Right renal cortex interstitium (tissue), 3 donors: ENCODE data around the gene TMEM132C. TPM values are rescaled to one million over a fixed set of nuclear protein-coding genes. Genes with fewer than 3 reads are reported as not detected.
"Not testable (repeated sequence)": the region's sequence is repeated elsewhere in the genome, so short reads cannot be mapped to it uniquely, and the experiment has no call there.

Source experiments
- DNase-seq, 3 donors: peaks; one replicate each; pipeline ENCODE4 v3.0.0-alpha.2; 2013; ENCODE audit warnings: low read depth in 3 of 3, low spot score in 2 of 3
- polyA plus RNA-seq, 3 donors: library from polyadenylated mRNA; unstranded; fragments of 120-200 nt; gene quantifications; one replicate each; pipeline ENCODE4 v1.2.1, GENCODE V29; 2013; ENCODE audit not compliant: insufficient read length in 3 of 3

Gene TMEM132C
- polyA plus RNA-seq, 3 donors = 1.8 to 3.1 (median 3.0) TPM

DNA sequence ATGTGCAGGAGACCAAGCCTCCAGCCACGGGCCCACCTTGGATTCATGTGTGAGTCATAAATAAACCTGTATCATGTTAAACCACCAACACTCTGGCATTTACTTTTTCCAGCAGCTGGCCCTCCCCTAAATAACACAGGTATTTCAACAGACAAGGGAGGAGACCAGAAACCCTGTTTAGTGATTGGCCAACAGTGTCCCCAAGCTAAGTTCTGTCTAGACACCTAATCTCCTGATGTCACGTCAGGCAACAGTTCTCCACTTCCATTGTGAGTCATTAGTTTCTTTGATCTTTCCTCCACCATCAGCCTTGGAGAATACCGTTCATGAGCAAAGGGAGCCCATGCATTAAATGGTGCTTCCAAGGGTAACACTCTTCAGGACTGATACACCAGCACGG is 196.9 kb downstream of the TMEM132C start:
- no peak for DNase-seq

DNA sequence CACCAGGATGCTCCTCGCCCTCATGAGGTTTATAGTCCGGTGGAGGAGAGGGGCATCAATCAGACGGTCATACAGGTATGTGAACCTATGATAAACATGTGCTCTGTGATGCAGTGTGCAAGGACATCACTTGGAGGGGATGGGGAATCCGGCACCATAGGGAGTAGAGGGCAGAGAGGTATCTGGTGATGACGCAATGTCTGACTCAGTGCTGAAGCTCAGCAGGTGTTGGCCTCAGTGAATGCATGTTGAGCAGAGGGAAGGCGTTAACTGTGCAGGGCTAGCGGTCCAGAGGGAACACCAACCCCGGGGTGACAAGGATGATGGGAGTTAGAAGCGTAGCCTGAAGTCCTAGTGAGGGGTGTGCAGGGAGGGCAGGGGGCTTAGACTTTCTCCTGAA is 200.9 kb downstream of the TMEM132C start:
- DNase-seq = no peak

DNA sequence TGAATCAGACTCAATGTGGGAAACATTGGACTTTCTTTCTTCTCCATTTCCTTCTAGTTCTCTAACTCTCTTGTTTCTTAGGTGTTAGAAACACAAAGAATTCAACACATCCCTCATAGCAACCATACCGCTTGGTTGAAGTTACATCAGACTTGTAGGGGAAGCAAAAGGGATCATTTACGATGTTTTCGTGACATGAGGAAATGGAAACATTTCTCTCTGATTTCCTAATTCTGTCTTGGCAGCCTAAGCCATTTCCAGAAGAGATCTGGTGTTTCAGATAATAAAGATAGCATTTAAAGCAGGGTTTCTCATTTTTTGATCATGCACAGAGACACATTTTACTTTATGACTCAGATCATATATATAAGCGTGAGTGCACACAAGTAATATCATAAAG is 202.0 kb downstream of the TMEM132C start:
- no peak for DNase-seq

DNA sequence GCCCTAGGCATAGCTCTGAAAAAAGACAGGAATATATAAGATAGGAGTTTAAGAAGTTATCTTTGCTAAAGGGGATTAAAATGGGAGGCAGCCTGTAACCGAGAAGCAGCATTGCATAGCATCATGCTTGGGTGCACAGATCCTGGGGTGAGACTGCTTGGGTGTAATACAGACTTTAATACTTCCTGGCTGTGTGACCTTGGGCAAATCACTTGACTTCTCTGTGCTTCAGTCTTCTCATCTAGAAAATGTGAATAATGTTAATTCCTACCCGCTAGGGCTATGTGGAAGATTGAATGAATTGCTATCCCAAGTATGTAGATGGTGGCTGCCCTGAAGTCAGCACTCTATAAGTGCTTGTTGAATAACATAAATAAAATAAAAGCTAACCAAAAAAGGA is 204.5 kb downstream of the TMEM132C start:
- DNase-seq = no peak

DNA sequence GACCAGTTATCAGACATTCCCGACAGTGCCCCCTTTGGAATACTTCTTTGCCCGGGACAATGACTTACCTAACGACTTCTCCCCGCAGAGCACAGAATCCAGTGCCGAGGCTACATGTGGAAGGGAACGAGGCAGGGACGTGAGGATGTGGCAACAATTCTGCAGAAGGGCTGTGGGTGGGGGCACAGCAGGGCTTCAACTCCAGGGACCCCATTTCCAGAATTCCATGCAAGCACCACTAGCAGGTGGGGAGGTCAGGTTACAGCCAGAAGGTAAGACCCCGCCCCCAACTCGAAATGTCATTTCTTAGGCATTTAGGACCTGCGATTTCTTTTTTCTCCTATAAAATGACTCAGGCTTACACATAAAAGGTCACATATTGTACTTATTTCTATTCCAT is 207.9 kb downstream of the TMEM132C start:
- no peak for DNase-seq

DNA sequence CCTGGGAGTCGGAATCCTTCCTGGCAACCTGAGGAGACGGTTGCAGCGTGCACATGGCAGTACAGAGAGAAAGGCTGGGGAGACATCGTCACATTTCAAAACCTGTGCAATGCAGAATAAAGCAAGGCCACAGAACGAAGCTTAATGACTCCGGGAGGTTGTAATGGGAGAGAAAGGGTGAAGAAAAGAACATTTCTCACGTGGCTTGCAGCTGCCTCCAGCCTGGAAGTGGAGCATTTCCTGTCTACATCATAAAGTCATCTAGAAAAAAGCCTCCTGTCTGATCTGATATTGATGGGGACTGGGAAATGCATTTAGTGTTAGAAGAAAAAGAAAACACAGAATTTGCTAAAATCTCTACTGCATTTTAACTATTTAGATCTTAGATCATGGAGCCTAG is 209.3 kb downstream of the TMEM132C start:
- DNase-seq = no peak

DNA sequence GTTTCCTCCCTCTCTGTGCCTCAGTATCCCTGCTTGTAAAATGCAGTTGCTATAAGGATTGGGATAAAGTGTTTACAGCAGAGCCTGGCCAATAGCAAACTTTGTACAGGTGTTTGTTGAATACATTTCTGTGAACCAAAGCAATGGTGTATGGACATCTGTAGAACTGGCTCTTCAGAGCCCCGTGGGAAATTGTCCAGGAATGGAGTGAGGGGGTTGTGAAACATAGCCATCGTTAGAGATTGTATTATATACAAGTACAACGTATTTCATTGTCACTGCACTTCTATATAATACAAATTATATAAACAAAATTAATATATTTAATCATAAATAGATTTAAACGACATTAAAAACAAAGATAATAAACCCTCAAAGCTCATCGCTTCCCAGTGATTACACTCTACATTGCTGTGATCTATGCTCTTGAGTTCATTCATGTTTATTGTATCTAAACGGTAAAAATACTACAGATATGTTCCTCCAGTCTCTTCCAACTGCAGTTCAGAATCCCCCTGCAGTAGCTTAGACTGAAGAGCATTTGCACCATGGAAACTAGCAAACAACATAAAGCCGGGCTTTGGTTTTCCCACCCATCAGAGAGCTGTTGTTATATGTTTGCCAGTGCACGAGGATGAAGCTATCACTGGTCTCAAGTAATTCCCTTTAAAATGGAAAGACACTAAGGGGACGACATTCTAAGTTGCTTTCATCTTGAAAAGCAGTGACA is 216.7 kb downstream of the TMEM132C start:
- no peak for DNase-seq

DNA sequence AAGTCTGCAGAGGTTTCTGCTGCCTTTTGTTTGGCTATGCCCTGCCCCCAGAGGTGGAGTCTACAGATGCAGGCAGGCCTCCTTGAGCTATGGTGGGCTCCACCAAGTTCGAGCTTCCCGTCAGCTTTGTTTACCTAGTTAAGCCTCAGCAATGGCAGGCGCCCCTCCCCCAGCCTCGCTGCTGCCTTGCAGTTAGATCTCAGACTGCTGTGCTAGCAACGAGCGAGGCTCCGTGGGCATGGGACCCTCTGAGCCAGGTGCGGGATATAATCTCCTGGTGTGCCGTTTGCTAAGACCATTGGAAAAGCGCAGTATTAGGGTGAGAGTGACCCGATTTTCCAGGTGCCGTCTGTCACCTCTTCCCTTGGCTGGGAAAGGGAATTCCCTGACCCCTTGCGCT is 230.4 kb downstream of the TMEM132C start:
- DNase-seq = not testable (repeated sequence)

DNA sequence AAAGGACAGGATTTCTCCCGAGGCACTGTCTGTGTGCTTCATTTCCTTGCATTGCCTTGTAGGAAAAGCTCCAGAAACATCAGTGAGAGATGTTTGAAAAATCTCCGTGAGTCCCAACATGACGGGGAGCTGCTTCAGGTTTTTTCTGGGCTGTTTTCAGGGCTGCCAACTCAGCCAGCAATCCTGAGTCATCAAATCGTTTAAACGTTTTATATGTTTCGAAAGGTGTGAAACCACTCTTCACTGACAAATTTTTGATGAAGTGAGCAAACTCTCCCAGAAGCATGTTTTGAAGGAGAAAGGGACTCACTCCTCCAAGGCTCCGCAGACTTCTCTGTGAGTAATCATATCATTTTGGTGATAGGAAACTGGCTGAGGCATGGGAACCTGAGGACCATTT is 240.5 kb downstream of the TMEM132C start:
- no peak for DNase-seq

DNA sequence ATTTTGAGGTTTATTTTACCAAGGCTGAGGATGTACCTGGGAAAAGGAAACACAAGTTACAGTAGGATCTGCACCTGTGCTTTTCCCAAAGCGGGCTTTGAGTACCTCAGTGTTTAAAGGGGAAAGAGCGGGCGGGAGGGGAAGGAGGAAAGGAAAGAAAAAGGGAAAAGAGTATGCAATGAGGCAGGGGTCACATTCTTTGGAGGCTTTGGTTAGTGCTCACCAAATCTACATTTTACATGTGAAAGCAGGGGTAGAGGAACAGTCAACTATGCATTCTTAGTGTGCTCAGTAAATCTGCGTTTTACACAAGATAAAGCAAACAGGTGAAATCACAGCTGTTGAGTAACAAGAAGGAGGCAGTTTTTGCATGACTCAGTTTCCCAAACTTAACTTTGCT is 242.2 kb downstream of the TMEM132C start:
- DNase-seq = no peak

DNA sequence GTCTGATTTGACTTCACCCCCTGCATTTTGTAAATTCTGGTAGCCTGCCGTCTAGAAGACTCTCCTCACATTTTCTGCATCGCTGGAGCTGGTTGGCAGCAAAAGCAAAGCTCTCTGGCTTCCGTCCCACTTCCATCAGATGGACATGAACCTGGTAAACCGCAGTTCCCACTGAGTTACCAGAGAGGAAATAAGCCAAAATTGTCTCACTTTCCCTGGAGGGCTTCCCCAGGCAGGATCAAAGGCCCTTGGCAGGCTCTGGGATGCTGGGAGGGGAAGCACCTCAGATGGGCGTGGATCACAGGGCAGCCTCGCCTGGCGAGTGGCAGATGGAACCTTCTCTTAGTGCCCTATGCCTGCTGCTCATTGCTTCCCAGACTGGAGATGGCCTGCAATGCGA is 243.5 kb downstream of the TMEM132C start:
- DNase-seq = no peak

DNA sequence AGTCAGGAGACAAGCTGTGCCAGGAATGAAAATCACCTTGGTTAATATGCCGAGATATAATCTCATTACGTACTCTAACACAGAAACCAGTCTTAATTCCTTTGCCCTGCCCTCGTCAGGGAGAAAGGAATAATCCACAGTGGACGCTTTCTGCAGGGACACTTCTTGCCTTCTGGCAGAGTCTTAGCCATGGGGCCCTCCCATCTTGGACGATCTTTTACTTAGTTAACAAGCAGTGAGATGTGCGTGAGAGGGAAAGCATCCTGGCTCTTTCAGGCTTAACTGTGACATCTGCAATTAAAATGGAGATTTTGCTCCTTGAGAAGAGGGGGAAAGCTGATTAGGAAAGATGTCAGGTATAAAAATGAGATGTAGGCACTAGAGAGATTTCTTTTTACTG is 246.4 kb downstream of the TMEM132C start:
- DNase-seq = no peak

DNA sequence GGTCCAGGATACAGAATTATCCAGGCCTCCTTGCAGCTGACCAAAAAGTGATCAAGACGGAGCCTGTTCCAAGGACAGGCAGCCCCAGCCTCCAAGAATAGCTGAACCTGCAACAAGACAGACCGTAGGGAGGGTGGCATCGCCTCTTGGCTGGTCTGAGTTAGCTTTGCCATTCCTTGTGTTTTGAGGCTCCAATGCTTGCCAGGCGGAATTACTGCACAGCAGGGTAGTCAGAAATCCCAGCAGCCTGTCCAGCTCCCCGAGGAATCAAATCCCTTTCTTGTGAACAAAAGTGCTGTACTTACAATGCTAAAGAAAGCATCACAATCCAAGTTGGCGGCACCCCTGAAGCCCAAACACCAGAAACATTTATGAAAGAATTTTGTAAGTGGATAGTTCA is 246.9 kb downstream of the TMEM132C start:
- DNase-seq = no peak

DNA sequence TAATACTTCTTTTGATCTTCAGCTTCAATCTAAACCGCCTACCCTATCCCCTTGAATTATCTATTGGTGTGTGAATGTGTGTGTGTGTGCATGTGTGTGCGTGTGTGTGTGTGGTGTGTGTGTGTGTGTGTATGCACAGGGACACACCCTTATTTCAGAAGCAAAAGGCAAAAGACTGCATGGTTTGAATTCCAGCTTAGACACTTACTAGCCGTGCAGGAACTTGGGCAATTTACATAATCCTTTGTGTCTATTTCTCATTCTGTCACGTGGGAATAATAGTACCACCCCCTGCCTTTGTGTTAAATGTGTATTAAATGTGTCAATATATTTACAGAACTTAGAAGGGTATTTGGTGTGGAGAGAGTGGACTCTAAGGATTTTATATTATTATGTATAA is 251.7 kb downstream of the TMEM132C start:
- no peak for DNase-seq

DNA sequence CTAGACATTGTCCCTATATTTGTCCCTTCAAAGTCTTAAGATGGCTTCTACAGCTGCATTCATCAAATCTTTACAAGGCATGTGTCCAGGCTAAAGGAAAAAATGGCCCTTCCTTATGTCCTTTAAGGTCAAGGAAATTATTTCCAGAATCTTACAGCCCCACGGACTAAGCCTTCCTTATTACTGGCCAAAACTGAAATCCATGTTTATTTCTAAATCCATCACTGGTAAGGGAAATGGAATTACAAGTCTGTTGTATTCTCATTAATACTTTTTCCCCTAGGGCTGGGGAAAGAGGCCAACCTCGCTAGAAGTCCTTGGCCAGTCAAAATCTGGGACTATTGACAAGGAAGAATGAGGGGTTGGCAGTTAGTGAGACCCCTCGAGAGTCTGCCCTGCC is 252.5 kb downstream of the TMEM132C start:
- no peak for DNase-seq

DNA sequence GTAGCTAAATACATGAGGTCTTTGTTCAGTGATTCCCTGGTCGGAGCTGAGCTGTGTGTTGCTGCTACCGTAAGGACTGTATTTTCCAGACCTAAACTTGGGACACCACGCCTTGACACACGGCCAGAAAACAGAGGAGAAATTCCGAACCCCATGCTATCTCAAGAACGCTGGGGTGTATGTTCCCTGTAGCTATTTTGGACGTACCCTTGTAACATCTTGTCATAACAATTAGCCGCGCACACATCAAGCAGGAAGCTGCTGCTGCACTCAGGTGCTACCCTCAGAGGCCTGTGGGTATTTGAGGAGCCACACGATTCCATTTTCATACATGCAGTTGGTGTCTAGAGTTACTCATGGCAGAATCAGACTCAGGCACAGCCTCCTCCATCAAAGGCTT is 255.0 kb downstream of the TMEM132C start:
- no peak for DNase-seq

DNA sequence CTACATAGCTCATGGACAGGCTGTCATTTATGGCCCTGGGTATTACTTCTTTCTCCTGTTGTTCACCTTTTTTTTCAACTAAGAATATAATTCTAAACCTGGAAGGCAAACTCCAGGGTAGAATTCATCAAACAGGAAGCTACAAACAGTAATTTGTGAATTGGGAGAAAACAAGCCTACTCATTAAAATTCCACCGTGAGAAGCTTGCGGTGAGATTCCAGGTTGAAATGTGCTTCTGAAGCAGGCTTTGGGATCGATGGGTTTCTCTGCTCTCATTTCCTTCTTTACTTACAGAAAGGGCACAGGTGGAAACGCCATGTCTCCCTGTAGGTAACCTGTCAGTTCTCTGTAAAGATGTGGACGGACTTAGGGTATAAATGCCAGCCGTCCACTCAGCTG is 257.5 kb downstream of the TMEM132C start:
- DNase-seq = no peak

DNA sequence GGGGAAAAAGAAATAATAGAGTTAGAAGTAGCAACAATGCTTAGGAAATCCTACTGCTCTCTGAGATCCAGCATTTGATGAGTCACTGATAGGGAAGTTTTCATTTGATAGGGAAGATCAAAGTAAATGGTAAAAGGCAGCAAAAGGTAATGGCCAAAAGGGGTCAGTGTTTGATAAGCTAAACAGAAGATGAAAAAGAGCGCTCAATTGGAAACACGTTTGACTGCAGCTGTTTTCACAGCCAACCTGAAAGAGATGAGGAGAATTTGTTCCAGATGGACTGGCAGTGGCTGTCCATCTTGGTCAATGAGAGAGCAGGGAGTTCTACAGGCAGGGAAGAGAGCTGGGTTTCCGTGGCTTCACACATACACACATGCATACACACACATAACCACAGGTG is 264.2 kb downstream of the TMEM132C start:
- DNase-seq = no peak

DNA sequence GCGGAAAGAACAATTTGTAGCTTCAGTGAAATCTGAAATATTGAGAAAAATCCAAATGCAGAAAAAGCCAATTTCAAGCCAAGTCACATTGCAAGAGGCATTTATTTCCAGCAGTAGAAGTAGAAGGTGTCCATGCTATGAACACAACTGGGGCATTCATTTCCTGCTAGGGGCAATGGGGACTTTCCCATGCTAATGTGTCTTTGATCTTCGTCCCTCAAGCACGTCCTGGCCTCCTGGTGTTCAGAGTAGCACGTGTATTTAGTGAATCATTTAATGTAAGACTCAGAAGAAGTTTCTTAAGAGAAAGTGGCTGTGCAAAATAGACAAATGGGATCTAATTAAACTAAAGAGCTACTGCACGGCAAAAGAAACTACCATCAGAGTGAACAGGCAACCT is 267.9 kb downstream of the TMEM132C start:
- no peak for DNase-seq

DNA sequence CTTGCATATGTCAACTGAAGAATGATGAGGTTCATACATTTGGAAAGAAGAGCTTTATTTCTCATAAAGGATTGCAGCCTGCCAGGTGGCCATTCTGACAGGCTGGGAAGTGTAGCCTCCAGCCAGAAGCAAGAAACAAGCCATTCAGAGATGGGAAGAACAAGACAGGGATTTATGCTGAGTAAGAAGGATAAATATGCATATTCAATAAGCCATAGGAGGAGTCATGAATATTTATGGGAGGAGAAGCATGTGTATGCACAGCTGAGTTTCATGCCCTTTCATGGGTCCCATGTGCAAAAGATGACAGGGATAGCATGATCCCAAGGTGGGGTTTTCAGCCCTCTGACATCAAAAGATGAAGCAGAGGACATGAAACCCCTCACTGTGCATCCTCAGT is 269.8 kb downstream of the TMEM132C start:
- no peak for DNase-seq

DNA sequence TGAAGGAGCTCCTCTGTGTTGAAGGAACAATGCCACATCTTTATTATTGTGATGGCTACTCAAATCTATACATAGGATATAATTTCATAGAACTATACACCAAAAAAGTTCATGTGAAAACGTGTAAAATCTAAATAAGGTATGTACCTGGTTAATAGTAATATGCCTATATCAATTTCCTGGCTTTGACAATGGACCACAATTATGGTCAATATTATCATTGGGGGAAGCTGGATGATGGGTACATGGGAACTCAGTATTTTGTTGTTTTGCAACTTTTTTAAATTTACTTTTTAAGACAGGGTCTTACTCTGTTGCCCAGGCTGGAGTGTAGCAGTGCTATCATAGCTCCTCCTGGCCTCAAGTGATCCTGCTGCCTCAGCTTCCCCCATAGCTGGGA is 270.7 kb downstream of the TMEM132C start:
- DNase-seq = no peak

DNA sequence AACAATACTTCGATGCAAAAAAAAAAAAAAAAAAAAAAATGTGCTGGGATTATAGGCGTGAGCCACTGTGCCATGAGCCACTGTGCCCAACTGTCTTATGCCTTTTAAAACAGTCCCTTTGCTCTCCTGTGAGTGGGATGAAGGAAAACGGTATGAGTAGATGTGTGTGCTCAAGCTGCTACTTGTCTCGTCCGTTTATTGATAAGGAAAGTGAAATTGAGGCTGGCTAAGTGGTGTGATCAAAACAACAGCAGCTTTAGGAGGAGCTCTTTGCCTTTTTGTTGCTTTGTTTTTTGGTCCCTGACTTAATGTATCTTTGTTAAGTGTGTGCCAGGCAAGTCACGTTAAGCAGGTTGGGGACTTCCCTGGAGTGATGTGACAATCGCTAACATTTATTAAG is 275.9 kb downstream of the TMEM132C start:
- DNase-seq = no peak

DNA sequence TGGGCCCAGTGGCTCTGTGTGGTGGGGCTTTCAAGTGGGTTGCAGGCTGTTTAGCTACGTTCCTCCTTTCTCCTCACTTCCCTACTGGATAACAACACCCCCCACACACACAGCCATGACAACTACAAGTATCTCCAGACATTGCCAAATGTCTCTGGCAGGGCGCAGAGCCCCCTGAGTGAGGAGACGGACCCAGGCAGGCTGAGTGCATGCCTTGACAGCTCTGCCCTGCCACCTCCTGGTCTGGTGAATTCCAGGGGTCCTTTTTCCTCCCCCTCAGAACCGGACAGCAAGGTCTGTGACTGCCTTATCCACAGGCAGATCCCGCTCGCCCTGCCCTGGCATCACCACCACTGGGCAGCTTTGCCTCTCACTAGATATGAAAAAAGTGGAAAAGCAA is 276.5 kb downstream of the TMEM132C start:
- DNase-seq = no peak
